Fibroblast of skin of left quadriceps (primary cell): Measurements from ENCODE around the gene DIPK1A.

Experiments
- DNase-seq, 2 experiments: peaks; one replicate each; pipeline ENCODE4 v3.0.0-alpha.2; 2013; ENCODE audit warnings: low read depth in 2 of 2

Gene DIPK1A

GRCh38 chr1:92803140-92803887, 157.9 kb downstream of the DIPK1A start:
- no peak for DNase-seq

- no peak for DNase-seq
Measured at GRCh38 chr1:92797961-92798360, 163.3 kb downstream of the DIPK1A start.

- DNase-seq, result no peak
Measured at GRCh38 chr1:92797297-92797696, 164.0 kb downstream of the DIPK1A start.

- peak; percentile 38 to 42 for DNase-seq
Measured at GRCh38 chr1:92795166-92795565, 166.1 kb downstream of the DIPK1A start.

GRCh38 chr1:92792340-92792782, 168.9 kb downstream of the DIPK1A start:
- DNase-seq, result no peak
